ENCODE measurements around the gene TMEM200A.

- TF ChIP-seq CTCF (conservative IDR thresholded peaks at IDR 0.05; ENCODE audit: low read depth, low read length): no peak
- TF ChIP-seq EZH2 (IDR thresholded peaks at IDR 0.05; ENCODE audit: borderline replicate concordance, low read depth, low read length, poor library complexity, severe bottlenecking): no peak
Observed at GRCh38 chr6:130371921-130372420, 6.2 kb downstream of the TMEM200A start.
